ENCODE measurements around the gene DAB1.

- no peak for TF ChIP-seq CTCF (IDR thresholded peaks at IDR 0.05)
- no peak for TF ChIP-seq POLR2A (IDR thresholded peaks at IDR 0.05)
These were observed 263.3 kb downstream of the DAB1 start for GRCh38 chr1:57160594-57160993.
